ENCODE data around the gene IKZF5. TPM values are rescaled to one million over a fixed set of nuclear protein-coding genes. Genes with fewer than 3 reads are reported as not detected.

Gene IKZF5
- total RNA-seq, 1 experiment from 2014 or later = 12.5 TPM

DNA sequence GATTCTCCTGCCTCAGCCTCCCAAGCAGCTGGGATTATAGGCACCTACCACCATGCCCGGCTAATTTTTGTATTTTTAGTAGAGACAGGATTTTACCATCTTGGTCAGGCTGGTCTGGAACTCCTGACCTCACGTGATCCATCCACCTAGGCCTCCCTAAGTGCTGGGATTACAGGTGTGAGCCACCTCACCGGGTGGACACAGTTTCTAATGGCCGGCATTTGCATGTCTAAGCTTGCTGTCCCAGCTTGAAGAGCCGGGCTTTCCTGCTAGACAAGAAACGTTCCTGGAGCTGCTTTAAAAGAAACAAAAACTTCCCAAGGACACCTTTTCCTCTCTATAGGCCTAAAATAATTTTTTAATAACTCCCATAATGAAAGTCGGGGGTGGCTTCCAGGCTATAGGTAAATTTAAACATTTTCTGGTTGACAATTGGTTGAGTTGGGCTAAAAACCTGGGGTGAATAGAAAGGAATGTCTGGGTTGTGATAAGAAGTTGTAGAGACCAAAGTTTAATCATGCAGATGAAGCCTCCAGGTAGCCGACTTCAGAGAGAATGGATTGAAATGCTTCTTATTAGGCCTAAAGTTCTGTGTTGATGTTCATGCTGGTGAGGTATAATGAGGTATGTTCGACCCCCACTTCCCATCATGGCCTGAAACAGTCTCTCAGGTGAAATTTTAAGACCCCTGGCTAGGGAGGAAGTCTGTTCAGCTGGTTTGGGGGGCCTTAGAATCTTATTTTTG is 9.0 kb upstream of the IKZF5 start:
- peak overlapping the region; percentile 2 to 43; a peak in 1 of 5 replicates for H3K4me3 Mint-ChIP-seq
- Histone ChIP-seq H3K23me2 (ENCODE audit: insufficient read length, low read depth, low read length, poor library complexity, severe bottlenecking) (no peaks in the 10 kb centered on the region), H2BK5ac (ENCODE audit: insufficient read length, low read length) (no peak overlapping the region), H2AK5ac (ENCODE audit: insufficient read length, low read length) (no peak overlapping the region), H3K4me1 (ENCODE audit: insufficient read depth, low read length) (peaks cover 19% of the 10 kb centered on the region), H3K4ac (ENCODE audit: low read depth, low read length) (no peak overlapping the region; the same call in 1 of the 2 replicates), H2AFZ (ENCODE audit: low read length) (no peak overlapping the region), H3K79me2 (ENCODE audit: insufficient read depth, low read length) (no peaks in the 10 kb centered on the region), H4K91ac (ENCODE audit: insufficient read length, low read depth, low read length) (no peak overlapping the region), H2BK15ac (ENCODE audit: low read depth, low read length) (no peak overlapping the region), H3K18ac (ENCODE audit: insufficient read length, low read depth, low read length) (no peak overlapping the region), H3T11ph (ENCODE audit: low read length) (no peak overlapping the region), H3K79me1 (ENCODE audit: insufficient read depth, low read depth, low read length, poor library complexity, severe bottlenecking) (no peaks in the 10 kb centered on the region), H4K5ac (ENCODE audit: insufficient read length, low read depth, low read length) (no peak overlapping the region), H3K9me3 (ENCODE audit: control insufficient read depth, low read depth, low read length) (no peaks in the 10 kb centered on the region), H4K8ac (replicated peaks; ENCODE audit: insufficient read length, low read depth, low read length) (no peak overlapping the region), H2BK12ac (ENCODE audit: insufficient read length, low read depth, low read length) (no peak overlapping the region), H3K23ac (ENCODE audit: insufficient read length, low read depth, low read length) (no peak overlapping the region), H3K56ac (ENCODE audit: insufficient read length, low read depth, low read length) (no peak overlapping the region), H3K4me2 (ENCODE audit: insufficient read depth, insufficient read length, low read length) (peak overlapping the region; percentile 44), H2BK20ac (ENCODE audit: low read depth, low read length, poor library complexity, severe bottlenecking) (no peak overlapping the region), H3K27me3 (ENCODE audit: insufficient read depth, low read length) (no peaks in the 10 kb centered on the region; the same call in 1 of the 2 replicates), H2BK120ac (ENCODE audit: low read depth, low read length, poor library complexity, severe bottlenecking) (no peak overlapping the region), H3K14ac (ENCODE audit: insufficient read depth, low read length) (no peak overlapping the region), H3K9ac (ENCODE audit: extremely low read depth, insufficient read length, low read length) (no peak overlapping the region), H3K27ac (ENCODE audit: insufficient read length, low read depth, low read length) (no peak overlapping the region), H4K20me1 (ENCODE audit: control insufficient read depth, insufficient read depth, insufficient read length) (no peaks in the 10 kb centered on the region)
- peak overlapping the region; percentile 68 to 97 (median 84) for H3K27ac Mint-ChIP-seq
- H3K4me1 Mint-ChIP-seq = peaks cover 64 to 68% of the 10 kb centered on the region in 2 experiments
- WGBS (ENCODE audit: extremely low coverage, insufficient read length, low lambda C conversion rate) = no CpG with 5 or more reads among the region's 9 CpGs
- H3K9me3 Mint-ChIP-seq = peaks cover 4 to 13% of the 10 kb centered on the region in 2 experiments; a peak in 3 of 5 replicates
- H3K36me3 Mint-ChIP-seq (ENCODE audit: insufficient read depth in 1 of 3, low read depth in 3 of 3) = peaks cover 12 to 29% (median 12%) of the 10 kb centered on the region in 3 experiments
- DNase-seq = peak; percentile 86
- no peaks in the 10 kb centered on the region; the same call in none of the 2 replicates for H3K27me3 Mint-ChIP-seq (ENCODE audit: low read depth)
- TF ChIP-seq, protein P1, sequence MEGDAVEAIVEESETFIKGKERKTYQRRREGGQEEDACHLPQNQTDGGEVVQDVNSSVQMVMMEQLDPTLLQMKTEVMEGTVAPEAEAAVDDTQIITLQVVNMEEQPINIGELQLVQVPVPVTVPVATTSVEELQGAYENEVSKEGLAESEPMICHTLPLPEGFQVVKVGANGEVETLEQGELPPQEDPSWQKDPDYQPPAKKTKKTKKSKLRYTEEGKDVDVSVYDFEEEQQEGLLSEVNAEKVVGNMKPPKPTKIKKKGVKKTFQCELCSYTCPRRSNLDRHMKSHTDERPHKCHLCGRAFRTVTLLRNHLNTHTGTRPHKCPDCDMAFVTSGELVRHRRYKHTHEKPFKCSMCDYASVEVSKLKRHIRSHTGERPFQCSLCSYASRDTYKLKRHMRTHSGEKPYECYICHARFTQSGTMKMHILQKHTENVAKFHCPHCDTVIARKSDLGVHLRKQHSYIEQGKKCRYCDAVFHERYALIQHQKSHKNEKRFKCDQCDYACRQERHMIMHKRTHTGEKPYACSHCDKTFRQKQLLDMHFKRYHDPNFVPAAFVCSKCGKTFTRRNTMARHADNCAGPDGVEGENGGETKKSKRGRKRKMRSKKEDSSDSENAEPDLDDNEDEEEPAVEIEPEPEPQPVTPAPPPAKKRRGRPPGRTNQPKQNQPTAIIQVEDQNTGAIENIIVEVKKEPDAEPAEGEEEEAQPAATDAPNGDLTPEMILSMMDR (conservative IDR thresholded peaks at IDR 0.05) = no peak

Measured in H9 (cell line).